HG03045 (cell line): Measurements from ENCODE around the gene MICU1.
"Not testable (repeated sequence)": the region's sequence is repeated elsewhere in the genome, so short reads cannot be mapped to it uniquely, and the experiment has no call there.

ENCODE experiments used
- ATAC-seq: cut with Tn5 transposase; IDR thresholded peaks from one replicate; pipeline ENCODE4 v1.9.1; 2021; ENCODE audit warnings: mild to moderate bottlenecking, moderate library complexity; ENCODE audit not compliant: unreplicated experiment

MICU1 gene

GRCh38 chr10:72331575-72332422 is 294.1 kb downstream of the MICU1 start:
- ATAC-seq: peak; percentile 54

GRCh38 chr10:72330069-72330426 is 295.8 kb downstream of the MICU1 start:
- ATAC-seq: no peak

DNA sequence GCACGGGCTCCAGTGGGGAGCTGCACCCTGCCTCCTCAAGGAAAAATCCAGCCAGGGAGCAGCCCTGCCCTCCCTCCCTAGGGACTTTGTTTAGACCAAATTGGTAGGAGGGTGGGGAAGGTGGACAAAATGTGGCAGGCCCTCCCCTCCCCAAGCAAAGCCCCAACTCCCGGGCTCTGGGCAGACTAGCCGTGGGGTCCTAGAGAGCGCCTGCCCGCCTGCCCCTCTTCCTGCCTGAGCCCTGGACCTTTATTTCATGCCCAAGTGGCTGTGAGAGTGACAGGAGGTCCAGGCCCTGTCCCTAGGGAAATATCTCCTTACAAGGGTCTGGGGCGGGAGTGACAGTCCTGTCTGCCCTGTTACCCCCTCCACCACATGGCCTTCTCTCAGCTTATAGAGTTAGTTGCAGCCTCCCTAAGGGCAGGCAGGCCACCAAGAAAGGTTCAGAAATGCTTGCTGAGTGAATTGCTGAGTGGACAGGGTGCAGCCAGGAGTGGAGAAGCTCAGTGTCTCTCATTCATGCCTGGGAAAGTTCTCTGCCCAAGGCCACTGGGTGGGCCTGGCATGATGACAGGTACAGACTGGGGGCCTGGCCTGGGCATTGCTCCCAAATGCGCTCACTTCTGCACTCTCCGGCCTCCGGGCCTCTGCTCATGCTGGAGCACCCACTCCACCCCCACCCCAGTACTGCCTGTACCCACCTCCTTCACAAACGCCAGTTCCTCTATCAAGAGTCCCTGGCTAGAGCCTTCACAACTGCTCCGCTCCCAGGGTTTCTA is 296.4 kb downstream of the MICU1 start:
- no peak for ATAC-seq

GRCh38 chr10:72328829-72329204 is 297.1 kb downstream of the MICU1 start:
- ATAC-seq: no peak

- no peak for ATAC-seq
Measured at GRCh38 chr10:72328045-72328828, 297.6 kb downstream of the MICU1 start.

GRCh38 chr10:72326665-72327603 is 298.9 kb downstream of the MICU1 start:
- not testable (repeated sequence) for ATAC-seq

DNA sequence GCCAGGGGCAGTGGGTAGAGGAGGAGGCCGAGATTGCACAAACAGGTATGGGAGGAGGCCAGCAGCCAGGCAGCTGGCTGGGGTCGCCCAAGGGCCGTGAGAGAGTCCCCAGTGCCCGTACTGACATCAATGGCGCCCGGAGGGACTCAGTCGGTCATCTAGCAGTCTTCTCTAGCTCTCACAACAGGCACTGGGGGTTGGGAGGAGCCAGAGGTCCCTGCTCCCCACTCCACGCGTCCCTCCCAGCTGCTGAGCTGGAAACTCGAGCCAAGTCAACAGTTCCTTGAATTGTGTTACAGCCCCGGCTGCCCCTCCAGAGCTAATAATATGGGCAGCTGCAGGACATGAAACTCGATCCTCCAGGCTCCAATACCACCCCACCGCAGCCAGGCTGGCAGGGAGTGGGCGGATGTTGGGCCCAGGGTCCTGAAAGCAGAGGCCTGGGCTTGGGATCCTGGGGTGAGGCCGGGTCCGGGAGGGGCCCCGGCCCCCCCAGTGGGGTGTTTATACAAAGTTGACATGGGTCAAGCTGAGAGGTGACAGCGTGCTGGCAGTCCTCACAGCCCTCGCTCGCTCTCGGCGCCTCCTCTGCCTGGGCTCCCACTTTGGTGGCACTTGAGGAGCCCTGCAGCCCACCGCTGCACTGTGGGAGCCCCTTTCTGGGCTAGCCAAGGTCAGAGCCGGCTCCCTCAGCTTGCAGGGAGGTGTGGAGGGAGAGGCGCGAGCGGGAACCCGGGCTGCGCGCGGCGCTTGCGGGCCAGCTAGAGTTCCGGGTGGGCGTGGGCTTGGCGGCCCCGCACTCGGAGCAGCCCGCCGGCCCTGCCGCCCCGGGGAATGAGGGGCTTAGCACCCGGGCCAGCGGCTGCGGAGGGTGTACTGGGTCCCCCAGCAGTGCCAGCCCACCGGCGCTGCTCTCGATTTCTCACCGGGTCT is 300.4 kb downstream of the MICU1 start:
- ATAC-seq: not testable (repeated sequence)

GRCh38 chr10:72323771-72324191 is 302.1 kb downstream of the MICU1 start:
- ATAC-seq: no peak

- no peak for ATAC-seq
Measured at GRCh38 chr10:72323108-72323749, 302.6 kb downstream of the MICU1 start.

GRCh38 chr10:72322280-72323058 is 303.4 kb downstream of the MICU1 start:
- no peak for ATAC-seq

DNA sequence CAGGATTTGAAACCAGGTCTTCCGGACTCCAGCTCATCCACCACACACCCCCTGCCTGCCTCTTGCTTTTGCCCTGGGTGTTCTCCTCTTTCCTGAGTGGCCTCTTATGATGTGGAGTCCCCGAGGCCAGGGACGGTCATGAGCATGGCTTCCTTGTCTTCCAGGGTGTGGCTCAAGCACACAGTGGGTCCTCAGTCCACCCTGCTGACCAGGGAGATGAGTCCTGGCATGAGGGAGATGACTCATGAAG is 303.9 kb downstream of the MICU1 start:
- ATAC-seq: no peak

- no peak for ATAC-seq
Measured at GRCh38 chr10:72321248-72322029, 304.4 kb downstream of the MICU1 start.

DNA sequence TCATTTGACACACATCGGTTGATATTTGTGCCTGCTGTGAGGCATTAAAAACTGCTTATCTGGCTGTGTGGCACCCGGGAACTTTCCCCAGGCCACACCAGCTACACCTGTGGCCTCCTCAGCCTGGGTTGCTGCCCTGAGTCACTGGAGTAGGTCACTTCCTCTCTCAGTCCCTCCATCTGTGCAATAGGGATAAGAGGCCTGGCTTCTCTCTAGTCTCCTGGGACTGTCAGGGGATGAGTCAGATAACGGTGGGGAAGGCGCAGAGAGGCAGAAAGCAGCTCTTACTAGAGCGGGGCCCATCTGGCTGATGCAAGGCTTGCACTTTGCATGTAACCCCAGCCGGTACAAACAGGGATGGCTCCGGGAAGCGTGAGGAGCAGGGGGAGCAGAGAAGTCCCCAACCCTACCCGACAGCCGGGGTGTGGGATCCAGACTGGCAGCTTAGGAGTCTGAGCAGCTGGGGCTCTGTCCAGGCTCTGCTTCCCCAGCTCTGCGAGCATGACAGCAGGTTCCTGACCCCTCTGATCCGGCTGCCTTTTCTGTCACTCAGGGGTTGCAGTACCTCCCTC is 305.1 kb downstream of the MICU1 start:
- ATAC-seq: peak; percentile 59

DNA sequence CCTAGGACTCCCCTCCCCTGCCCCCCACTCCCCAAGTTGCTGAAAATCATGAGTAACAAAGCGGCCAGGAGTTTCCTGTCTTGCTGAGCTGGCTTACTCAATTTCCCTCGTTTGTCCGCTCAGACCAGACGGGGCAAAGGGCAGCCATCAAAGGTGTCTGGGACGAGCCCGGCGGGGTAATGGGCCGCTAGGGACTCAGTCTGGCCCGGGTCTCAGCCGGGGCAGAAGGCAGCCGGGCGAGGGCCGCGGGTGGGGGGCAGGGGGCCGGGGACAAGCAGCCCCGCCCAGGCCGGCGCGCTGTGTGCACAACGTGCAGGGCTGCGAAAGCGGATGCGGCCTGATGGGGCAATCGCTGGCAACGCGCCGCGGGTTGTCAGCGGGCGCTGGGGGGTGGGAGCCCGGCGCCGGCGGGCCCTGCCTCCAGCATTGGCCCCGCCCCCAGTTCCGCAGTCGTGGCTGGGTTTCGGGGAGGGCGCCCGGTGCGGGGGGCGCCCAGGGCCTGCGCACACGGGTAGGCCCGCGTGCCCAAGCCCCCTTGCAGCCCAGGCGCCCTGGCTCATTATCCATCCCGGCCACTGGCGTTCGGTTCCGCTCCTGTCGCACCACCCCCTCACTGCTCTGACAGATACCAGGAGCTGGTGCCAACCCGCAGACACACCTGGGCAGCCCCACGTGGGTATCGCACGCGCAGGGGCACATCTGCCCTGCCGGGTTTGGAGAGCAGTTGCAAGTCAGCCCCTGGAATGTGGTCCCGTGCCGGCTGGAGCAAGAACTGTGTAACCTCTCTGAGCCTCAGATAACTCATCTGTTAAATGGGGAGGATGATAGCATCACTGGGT is 306.2 kb downstream of the MICU1 start:
- peak; percentile 56 for ATAC-seq

- ATAC-seq: no peak
Measured at GRCh38 chr10:72318418-72319262, 307.2 kb downstream of the MICU1 start.
